Parathyroid adenoma (tissue), 2 donors: ENCODE results near the gene MST1R.
A peak's percentile ranks its signal among the peaks of the same experiment; 100 is the strongest.

Source experiments
- H2AFZ ChIP-seq: fragments of 300-600 bp; sonication (generic); one replicate; pipeline ENCODE4 v1.7.0; 2017; ENCODE audit warnings: antibody characterized with exemption, mild to moderate bottlenecking
- H3K27ac ChIP-seq: fragments of 300-600 bp; sonication (generic); one replicate; pipeline ENCODE4 v1.7.0; 2017
- H3K27me3 ChIP-seq: fragments of 300-600 bp; sonication (generic); one replicate; pipeline ENCODE4 v1.7.0; 2017; ENCODE audit warnings: low read length; ENCODE audit not compliant: control insufficient read depth, insufficient read depth
- H3K36me3 ChIP-seq: fragments of 300-600 bp; sonication (generic); one replicate; pipeline ENCODE4 v1.7.0; 2017; ENCODE audit warnings: low read length; ENCODE audit not compliant: control insufficient read depth, insufficient read depth
- H3K4me1 ChIP-seq: fragments of 300-600 bp; sonication (generic); one replicate; pipeline ENCODE4 v1.7.0; 2017; ENCODE audit warnings: control low read depth
- H3K4me2 ChIP-seq: fragments of 300-600 bp; sonication (generic); one replicate; pipeline ENCODE4 v1.7.0; 2017; ENCODE audit warnings: low read length
- H3K4me3 ChIP-seq: fragments of 300-600 bp; sonication (generic); one replicate; pipeline ENCODE4 v1.7.0; 2017; ENCODE audit warnings: low read depth, low read length
- H3K79me2 ChIP-seq: fragments of 300-600 bp; sonication (generic); one replicate; pipeline ENCODE4 v1.7.0; 2017; ENCODE audit warnings: control low read depth
- H3K9ac ChIP-seq: fragments of 300-600 bp; sonication (generic); one replicate; pipeline ENCODE4 v1.7.0; 2017; ENCODE audit warnings: mild to moderate bottlenecking
- H3K9me3 ChIP-seq: fragments of 300-600 bp; sonication (generic); one replicate; pipeline ENCODE4 v1.7.0; 2017; ENCODE audit warnings: low read length; ENCODE audit not compliant: control insufficient read depth
- CTCF ChIP-seq: fragments of 300-600 bp; sonication (generic); IDR thresholded peaks from one replicate; pipeline ENCODE4 v1.7.0; 2017; ENCODE audit warnings: antibody characterized with exemption, mild to moderate bottlenecking
- donor health status: primary hyperparathyroidism.

The MST1R gene

GRCh38 chr3:49868862-49869466, 34.7 kb downstream of the MST1R start:
- Histone ChIP-seq H3K27ac (no peak overlapping the region), H3K27me3 (peaks cover 12% of the 10 kb centered on the region)

GRCh38 chr3:49867871-49868321, 35.8 kb downstream of the MST1R start:
- H3K79me2 ChIP-seq: no peaks in the 10 kb centered on the region
- H3K4me2 ChIP-seq: no peak overlapping the region
- H3K36me3 ChIP-seq: no peaks in the 10 kb centered on the region
- no peak overlapping the region for H2AFZ ChIP-seq
- TF ChIP-seq CTCF: no peak
- H3K27ac ChIP-seq: no peak overlapping the region
- no peak overlapping the region for H3K9ac ChIP-seq
- no peak overlapping the region for H3K4me3 ChIP-seq
- no peaks in the 10 kb centered on the region for H3K9me3 ChIP-seq
- peaks cover 12% of the 10 kb centered on the region for H3K27me3 ChIP-seq
- peaks cover 3% of the 10 kb centered on the region for H3K4me1 ChIP-seq

More at GRCh38 chr3:49868862-49869466, 34.7 kb downstream of the MST1R start:
- Histone ChIP-seq H3K79me2 (no peaks in the 10 kb centered on the region), H3K4me1 (peaks cover 3% of the 10 kb centered on the region), H3K9me3 (no peaks in the 10 kb centered on the region), H3K36me3 (no peaks in the 10 kb centered on the region), H2AFZ (peak overlapping the region; percentile 74), H3K4me3 (no peak overlapping the region), H3K9ac (no peak overlapping the region), H3K4me2 (peak overlapping the region; percentile 4)
- TF ChIP-seq CTCF: no peak

- Histone ChIP-seq H3K36me3 (no peaks in the 10 kb centered on the region), H3K27me3 (peaks cover 12% of the 10 kb centered on the region), H3K4me2 (no peak overlapping the region), H2AFZ (no peak overlapping the region), H3K79me2 (no peaks in the 10 kb centered on the region), H3K9ac (no peak overlapping the region), H3K9me3 (no peaks in the 10 kb centered on the region), H3K27ac (no peak overlapping the region), H3K4me3 (no peak overlapping the region), H3K4me1 (peaks cover 3% of the 10 kb centered on the region)
- TF ChIP-seq CTCF: no peak
These were observed 36.3 kb downstream of the MST1R start for GRCh38 chr3:49867400-49867799.

- no peak overlapping the region for H3K9ac ChIP-seq
- H2AFZ ChIP-seq: no peak overlapping the region
- no peaks in the 10 kb centered on the region for H3K36me3 ChIP-seq
- no peaks in the 10 kb centered on the region for H3K9me3 ChIP-seq
- TF ChIP-seq CTCF: no peak
- H3K27me3 ChIP-seq: peaks cover 12% of the 10 kb centered on the region
- H3K79me2 ChIP-seq: no peaks in the 10 kb centered on the region
- H3K27ac ChIP-seq: no peak overlapping the region
- peaks cover 3% of the 10 kb centered on the region for H3K4me1 ChIP-seq
- no peak overlapping the region for H3K4me3 ChIP-seq
- no peak overlapping the region for H3K4me2 ChIP-seq
These were observed 38.4 kb downstream of the MST1R start for GRCh38 chr3:49865198-49865784.

GRCh38 chr3:49864505-49864904, 39.2 kb downstream of the MST1R start:
- no peak overlapping the region for H3K27ac ChIP-seq
- H3K27me3 ChIP-seq: peaks cover 12% of the 10 kb centered on the region
- no peak overlapping the region for H3K9ac ChIP-seq
- no peak for TF ChIP-seq CTCF
- no peaks in the 10 kb centered on the region for H3K79me2 ChIP-seq
- H3K4me1 ChIP-seq: peaks cover 3% of the 10 kb centered on the region
- no peak overlapping the region for H3K4me2 ChIP-seq
- H3K36me3 ChIP-seq: no peaks in the 10 kb centered on the region
- no peak overlapping the region for H3K4me3 ChIP-seq
- H2AFZ ChIP-seq: no peak overlapping the region
- no peaks in the 10 kb centered on the region for H3K9me3 ChIP-seq
